ENCODE data around the gene USP47.
A peak's percentile ranks its signal among the peaks of the same experiment; 100 is the strongest.

USP47 gene

DNA sequence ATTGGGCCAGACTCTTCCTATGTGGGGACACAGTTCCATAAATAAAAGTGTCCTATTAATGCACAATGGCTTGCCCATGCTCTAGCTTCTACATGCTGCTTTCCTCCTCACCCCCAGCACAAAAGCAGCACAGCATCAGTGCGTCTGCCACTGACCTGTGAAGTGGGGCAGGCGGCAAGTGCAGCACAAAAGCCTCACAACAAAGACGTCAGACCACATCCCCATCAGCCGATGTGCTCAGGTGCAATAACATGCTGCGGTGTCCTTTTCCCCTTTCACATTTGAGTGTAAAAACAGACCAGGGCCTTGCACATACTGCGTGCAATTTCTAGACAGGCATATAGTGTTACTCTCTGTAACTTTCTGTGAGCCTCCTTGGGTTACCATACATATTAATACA, 153.8 kb downstream of the USP47 start:
- no peak for DNase-seq (ENCODE audit: low spot score)

DNA sequence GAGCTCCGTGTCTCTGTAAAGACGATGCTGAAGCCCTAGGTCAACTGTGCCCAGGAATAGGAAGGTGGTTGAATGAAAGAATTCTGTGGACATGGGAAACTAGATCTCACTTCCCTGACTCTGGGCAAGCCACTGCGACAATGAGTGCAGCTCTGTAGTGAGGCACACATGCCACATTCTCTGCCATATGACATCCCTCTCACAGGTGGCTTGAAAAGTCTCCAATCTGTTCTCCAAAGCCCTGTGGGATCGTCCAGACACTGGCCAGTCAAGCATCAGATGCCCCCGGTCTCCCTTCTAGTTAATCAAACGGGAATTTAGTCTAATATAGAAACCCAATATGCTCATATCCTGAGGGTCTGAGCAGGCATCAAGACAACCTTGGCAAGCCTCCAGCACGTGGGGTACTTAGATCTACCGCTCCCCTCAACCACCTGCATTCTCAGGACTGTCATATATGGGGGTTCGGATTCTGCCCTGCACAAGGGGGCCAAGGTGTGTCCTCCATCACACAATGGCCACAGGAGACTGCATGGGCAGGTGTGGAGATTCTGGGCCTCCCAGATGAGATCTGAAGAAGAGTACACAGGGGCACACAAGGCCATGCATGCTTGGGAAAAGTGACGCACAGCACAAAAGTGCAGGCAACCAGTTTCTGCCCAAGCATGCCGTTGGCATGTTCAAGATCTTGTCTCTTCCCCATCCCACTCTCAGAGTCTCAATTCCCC, 154.7 kb downstream of the USP47 start:
- no peak for DNase-seq (ENCODE audit: low spot score)

DNA sequence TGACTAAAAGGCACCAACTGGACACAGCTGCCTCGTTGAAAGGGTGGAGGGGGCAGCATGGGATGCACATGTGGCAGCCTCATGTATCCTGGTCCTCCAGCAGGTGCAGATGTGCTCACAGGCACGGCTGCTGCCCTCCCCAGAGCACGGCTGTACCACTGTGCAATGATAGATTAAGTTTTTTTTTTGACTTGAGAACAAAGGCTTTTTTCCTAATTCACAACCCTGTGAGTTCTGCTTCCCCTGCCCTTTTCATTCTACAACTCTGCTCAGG, 155.2 kb downstream of the USP47 start:
- DNase-seq (ENCODE audit: low spot score) = no peak

DNA sequence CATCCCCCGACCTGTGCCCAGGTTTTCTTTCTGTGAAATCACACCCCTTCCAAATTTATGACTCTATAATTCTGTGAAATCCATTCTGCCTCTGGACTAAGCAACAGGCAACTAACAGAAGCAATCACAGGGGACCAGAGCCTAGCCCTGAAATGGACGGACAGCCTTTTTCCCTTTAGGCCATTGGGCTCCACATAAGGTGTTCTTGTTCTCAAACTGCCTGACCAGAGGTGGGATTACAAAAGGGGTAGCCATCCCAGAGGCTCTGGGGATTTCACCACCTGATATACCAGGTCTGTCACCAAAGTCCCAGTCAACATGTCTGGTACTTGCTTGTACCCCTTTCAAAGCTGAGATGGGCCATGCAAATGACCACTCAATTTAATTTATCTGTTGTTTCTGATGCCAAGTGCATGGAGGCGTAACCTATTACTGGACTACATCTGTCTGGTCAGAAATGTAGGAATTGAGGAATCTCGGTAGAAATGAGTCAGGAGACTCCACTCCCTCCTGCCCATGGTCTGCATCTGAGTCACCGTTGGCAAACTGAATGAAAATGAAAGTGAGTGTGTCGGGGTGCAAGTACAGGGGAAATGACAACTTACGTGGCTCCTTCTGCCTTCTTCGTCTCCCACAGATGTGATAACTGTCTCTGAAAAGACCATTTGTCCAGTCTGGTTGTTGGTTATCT, 156.5 kb downstream of the USP47 start:
- DNase-seq (ENCODE audit: low spot score) = no peak

DNA sequence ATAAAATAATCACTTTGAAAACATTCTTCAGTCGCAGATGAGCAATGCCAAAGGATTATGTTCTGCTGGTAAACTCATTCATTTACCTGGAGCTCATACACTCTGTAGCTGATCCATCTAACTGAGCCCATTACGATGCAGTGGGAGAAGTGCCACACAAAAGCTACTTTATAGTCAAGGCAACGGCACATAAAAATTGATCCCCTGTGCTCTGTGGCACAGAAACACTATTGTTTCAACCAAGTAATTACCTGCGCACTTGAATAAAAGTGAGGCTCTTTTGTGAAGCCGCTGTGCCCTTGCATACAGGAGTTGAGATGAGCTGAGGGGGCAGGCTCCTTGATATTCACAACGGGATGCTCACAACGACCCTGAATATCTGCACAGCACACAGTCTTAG, 159.4 kb downstream of the USP47 start:
- no peak for DNase-seq (ENCODE audit: low spot score)

DNA sequence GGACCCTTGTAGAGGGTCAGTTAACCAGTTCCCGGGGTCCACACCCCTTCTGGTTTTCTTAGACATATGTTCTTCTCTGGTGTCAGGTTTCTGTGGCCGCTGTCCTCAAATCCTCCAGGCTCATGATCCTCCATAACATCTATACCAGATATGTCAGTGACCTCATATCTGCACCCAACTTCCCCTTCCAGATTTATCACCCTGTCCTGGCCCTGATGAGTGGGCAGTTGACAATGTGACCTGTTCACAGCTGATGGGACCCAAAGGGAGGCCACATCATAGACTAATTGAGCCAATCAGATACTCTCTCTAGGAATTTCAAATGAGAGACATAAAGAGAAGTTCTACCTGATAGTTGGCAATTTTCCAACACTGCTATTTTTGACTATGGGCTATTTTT, 161.6 kb downstream of the USP47 start:
- no peak for DNase-seq (ENCODE audit: low spot score)

DNA sequence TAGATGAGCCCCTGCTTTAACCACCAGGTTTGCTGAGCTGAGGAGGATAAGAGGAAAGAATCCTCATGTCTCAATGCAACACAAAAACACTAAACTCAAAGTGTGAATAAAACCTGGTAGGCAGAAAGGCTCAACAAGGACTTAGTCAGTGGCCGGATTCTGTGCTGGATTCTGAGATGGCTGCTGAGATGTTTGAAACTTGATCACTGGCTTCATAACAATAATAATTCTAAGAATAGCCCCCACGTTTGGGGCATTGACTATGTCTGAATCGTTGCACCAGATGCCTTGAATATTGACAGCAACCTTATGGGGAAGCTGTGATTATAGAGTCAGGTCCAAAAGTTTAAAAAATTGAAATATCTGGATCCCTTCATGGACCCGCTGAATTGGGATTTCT, 162.0 kb downstream of the USP47 start:
- no peak for DNase-seq (ENCODE audit: low spot score)

DNA sequence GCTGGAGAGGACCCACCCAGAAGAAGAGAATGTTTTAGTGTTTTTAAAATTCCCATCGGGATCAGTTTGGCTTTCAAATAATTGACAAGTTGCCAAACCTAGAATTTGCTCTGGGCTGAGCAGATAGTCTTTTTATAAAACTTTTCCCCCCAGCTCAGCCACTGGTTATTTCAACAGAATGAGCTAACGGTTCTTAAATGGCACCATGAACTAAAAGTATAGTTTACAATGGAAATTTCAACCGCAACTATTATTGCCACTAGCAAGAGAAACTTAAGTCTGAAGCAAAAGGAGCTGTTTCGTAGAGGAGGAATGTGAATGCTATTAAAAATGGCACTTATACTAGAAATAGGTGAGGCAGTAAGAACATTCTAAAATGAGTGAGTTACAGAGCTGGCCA, 163.3 kb downstream of the USP47 start:
- DNase-seq (ENCODE audit: low spot score) = no peak

DNA sequence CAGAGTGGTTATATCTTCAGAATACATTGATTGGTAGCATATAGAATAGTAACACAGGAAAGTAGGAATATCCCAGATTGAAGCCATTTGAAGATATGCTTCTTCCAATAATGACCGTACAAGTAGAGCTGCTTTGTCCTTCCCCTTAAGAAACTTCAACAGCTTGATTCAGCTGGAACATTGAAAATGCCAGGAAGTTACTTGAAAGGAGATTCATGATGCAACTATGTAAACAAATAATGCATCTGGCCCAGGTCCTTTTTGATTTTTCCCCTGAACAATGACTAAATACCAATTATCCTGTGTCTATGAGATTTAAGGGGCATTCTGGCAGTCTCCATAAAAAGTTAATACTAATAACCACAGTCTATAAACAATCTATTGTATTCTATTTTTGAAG, 163.7 kb downstream of the USP47 start:
- no peak for DNase-seq (ENCODE audit: low spot score)

DNA sequence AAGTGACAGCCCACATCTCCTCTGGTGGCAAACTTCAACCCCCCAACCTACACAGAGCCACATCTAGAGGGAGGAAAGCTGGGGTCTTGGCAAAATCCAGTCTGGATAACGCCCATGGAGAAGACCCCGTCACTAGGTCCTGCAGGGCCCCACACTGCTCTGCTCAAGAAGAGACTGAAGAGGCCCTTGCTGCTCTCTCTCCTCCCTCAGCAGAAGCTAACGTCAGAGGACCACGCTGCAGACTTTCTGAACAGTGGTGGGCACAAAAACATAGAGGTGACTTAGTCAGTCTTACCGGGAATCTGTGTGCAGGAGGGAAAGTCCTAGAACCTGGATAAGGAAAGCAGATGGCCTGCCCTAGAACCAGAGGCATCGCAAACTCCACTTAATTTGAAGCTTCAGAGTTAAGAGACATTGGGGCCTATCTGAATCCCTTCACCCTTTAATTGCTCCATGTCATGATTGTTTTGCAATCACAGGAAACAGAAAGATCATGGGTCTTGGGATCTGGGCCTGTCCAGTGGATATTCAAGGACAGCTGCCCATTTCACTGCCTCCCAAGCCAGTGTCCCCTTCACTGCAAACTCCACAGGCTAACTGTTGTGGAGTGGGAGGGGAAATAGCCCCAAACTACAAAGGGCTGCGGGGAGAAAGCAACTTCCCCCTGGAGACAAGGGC, 164.9 kb downstream of the USP47 start:
- no peak for DNase-seq (ENCODE audit: low spot score)

DNA sequence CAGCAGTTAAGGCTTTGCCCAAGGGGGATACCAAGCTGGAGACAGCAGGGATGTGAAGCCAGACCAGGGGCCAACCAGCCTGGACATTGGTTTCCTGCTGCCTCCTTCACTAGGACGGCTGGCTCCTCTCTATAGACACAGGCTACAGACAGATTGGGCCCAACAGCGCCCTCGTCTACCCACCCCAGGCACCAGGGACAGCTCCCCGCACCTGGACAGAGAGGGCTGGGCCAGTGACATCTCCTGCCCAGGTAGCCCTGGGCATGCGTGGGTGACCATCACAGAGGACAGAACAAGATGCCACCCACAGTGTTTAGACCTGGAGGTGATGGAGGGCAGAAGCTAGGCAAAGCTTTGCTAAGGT, 165.4 kb downstream of the USP47 start:
- no peak for DNase-seq (ENCODE audit: low spot score)

DNA sequence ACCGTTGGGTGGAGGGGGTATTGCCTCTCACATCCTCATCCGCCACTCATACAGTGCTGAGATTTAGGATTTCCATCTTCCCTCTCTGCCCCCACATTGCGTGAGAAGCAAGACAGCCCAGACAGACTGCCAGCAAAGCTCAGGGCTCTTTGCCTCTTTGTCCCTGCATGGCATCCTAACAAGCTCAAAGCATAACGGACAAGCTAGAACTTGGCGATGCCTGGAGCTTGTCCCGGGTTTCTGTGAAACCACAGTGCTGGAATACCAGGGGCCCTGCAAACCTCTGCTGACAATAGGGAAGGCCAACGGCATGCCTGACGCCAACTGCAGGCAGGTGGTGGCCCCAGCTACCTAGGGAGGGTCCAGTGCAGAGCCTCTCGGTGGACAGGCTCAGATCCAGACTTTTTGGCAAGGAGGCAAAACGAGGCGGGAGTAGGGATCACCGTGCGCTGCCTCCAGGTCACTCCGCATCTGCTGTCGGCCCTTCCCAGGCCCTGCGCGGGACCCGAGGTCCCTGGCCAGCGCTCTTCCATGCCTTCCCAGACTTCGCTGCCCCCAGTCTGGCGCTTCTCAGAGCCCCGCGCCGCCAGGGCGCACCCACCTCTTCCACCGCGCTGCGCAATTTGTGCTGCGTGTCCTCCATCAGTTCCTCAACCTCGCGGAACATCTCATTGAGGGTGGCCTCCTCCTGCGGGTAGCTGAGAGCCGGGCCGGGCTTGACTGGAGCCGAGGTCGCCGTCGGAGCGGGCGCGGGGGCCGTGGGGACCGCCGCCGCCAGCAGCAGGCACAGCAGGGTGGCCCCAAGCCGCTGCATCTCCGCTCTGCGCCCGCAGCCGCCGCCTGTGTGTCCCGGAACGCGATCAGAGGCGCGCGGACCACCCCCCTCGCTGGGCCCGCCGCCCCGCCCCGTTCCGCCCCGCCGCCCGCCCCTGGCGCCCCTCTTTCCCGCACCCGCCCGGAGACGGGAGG, 166.3 kb downstream of the USP47 start, which contains the start of gene DKK3:
DKK3 (minus strand) TSS at position 858 of the 969 bp plus-strand sequence; CDS start at position 814, 44 bp downstream.
- DNase-seq (ENCODE audit: low spot score) = peak; percentile 19

All from SK-N-DZ (cell line).